ENCODE data around the gene CFD.

DNA sequence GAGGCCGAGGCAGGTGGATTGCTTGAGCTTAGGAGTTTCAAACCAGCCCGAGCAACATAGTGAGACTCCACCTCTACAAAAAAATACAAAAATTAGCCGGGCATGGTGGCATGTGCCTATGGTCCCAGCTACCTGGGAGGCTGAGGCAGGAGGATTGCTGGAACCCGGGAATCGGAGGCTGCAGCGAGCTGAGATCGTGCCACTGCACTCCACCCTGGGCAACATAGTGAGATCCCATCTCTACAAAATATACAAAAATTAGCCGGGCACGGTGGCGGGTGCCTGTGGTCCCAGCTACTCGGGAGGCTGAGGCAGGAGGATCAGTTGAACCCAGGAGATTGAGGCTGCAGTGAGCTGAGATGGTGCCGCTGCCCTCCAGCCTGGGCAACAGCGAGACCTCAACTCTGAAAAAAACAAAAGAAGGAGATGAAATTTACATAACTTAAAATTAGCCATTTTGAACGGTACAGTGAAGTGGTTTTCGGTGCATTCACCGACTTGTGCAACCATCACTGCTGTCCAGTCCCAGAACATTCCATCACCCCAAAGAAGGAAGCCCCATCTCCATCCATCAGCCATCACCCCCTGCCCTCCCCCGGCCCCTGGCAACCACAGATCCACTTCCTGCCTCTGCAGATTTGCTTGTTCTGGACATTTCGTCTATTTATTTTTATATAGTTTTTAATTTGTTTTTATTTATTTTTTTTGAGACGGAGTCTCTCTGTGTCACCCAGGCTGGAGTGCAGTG is 33.4 kb upstream of the CFD start:
- TF ChIP-seq CTCF (conservative IDR thresholded peaks at IDR 0.05; ENCODE audit: low read depth in 2 of 2) (no peak), CREB1 (CRISPR knock-in tag; IDR thresholded peaks at IDR 0.05; ENCODE audit: low read depth) (no peak), POLR2AphosphoS5 (IDR thresholded peaks at IDR 0.05; ENCODE audit: low read depth) (no peak), JUNB (IDR thresholded peaks at IDR 0.05; ENCODE audit: unreplicated experiment) (no peak)
- TF ChIP-seq, protein P1, sequence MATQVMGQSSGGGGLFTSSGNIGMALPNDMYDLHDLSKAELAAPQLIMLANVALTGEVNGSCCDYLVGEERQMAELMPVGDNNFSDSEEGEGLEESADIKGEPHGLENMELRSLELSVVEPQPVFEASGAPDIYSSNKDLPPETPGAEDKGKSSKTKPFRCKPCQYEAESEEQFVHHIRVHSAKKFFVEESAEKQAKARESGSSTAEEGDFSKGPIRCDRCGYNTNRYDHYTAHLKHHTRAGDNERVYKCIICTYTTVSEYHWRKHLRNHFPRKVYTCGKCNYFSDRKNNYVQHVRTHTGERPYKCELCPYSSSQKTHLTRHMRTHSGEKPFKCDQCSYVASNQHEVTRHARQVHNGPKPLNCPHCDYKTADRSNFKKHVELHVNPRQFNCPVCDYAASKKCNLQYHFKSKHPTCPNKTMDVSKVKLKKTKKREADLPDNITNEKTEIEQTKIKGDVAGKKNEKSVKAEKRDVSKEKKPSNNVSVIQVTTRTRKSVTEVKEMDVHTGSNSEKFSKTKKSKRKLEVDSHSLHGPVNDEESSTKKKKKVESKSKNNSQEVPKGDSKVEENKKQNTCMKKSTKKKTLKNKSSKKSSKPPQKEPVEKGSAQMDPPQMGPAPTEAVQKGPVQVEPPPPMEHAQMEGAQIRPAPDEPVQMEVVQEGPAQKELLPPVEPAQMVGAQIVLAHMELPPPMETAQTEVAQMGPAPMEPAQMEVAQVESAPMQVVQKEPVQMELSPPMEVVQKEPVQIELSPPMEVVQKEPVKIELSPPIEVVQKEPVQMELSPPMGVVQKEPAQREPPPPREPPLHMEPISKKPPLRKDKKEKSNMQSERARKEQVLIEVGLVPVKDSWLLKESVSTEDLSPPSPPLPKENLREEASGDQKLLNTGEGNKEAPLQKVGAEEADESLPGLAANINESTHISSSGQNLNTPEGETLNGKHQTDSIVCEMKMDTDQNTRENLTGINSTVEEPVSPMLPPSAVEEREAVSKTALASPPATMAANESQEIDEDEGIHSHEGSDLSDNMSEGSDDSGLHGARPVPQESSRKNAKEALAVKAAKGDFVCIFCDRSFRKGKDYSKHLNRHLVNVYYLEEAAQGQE (IDR thresholded peaks at IDR 0.05; ENCODE audit: unreplicated experiment) = no peak

Measured in GM23338 (cell line).